Measurements from ENCODE around the gene PARP8. TPM values are rescaled to one million over a fixed set of nuclear protein-coding genes. Genes with fewer than 3 reads are reported as not detected.

The PARP8 gene
- total RNA-seq, 2 donors from 2014 or later: 5.4 to 6.7 TPM

GRCh38 chr5:50886657-50887345, 220.4 kb downstream of the PARP8 start:
- intact Hi-C loops (cut with DNase I): no loop called here
- no peaks in the 10 kb centered on the region for H3K9me3 ChIP-seq
- H3K27ac ChIP-seq: no peak overlapping the region
- no peaks in the 10 kb centered on the region for H3K27me3 ChIP-seq
- H3K9ac ChIP-seq (ENCODE audit: low read depth in 2 of 2, low read length in 2 of 2): no peak overlapping the region
- H3K4me1 ChIP-seq: no peaks in the 10 kb centered on the region
- no peak for DNase-seq
- no peak for TF ChIP-seq CTCF (IDR thresholded peaks at IDR 0.05)
- H3K36me3 ChIP-seq: no peaks in the 10 kb centered on the region
- H3K4me3 ChIP-seq: no peak overlapping the region

GRCh38 chr5:50887889-50888633, 221.6 kb downstream of the PARP8 start:
- intact Hi-C loops (cut with DNase I): no loop called here
- no peak for TF ChIP-seq CTCF (IDR thresholded peaks at IDR 0.05)
- Histone ChIP-seq H3K4me3 (no peak overlapping the region), H3K4me1 (no peaks in the 10 kb centered on the region), H3K36me3 (no peaks in the 10 kb centered on the region), H3K9ac (ENCODE audit: low read depth in 2 of 2, low read length in 2 of 2) (no peak overlapping the region), H3K9me3 (no peaks in the 10 kb centered on the region), H3K27ac (no peak overlapping the region), H3K27me3 (no peaks in the 10 kb centered on the region)
- no peak for DNase-seq

- DNase-seq: no peak
- H3K36me3 ChIP-seq: no peaks in the 10 kb centered on the region
- TF ChIP-seq CTCF (IDR thresholded peaks at IDR 0.05): no peak
- H3K9ac ChIP-seq (ENCODE audit: low read depth in 2 of 2, low read length in 2 of 2): no peak overlapping the region
- no peaks in the 10 kb centered on the region for H3K4me1 ChIP-seq
- H3K9me3 ChIP-seq: no peaks in the 10 kb centered on the region
- no peak overlapping the region for H3K27ac ChIP-seq
- no peaks in the 10 kb centered on the region for H3K27me3 ChIP-seq
- intact Hi-C loops (cut with DNase I): no loop called here
- H3K4me3 ChIP-seq: no peak overlapping the region
Observed at GRCh38 chr5:50888751-50889150, 222.3 kb downstream of the PARP8 start.

GRCh38 chr5:50889790-50890189, 223.4 kb downstream of the PARP8 start:
- intact Hi-C loops (cut with DNase I): no loop called here
- no peak for DNase-seq

More at GRCh38 chr5:50889790-50890189, 223.4 kb downstream of the PARP8 start:
- Histone ChIP-seq H3K27me3 (no peaks in the 10 kb centered on the region), H3K9me3 (no peaks in the 10 kb centered on the region), H3K4me3 (no peak overlapping the region), H3K27ac (no peak overlapping the region), H3K4me1 (no peaks in the 10 kb centered on the region), H3K36me3 (no peaks in the 10 kb centered on the region), H3K9ac (ENCODE audit: low read depth in 2 of 2, low read length in 2 of 2) (no peak overlapping the region)
- TF ChIP-seq CTCF (IDR thresholded peaks at IDR 0.05): no peak

Other genes starting within 250 kb of the PARP8 start
- 1 to 10 TPM; 2.8 to 6.1 TPM for gene EMB, start 225.3 kb upstream of the PARP8 start, total RNA-seq

Data from colonic mucosa (tissue), 4 donors.